HT-29 (cell line): Measurements from ENCODE around the gene ARHGAP21. TPM values are rescaled to one million over a fixed set of nuclear protein-coding genes. Genes with fewer than 3 reads are reported as not detected.

Experiments
- DNase-seq: peaks from one replicate; pipeline ENCODE4 v3.0.0-alpha.2; 2015; ENCODE audit warnings: low spot score
- total RNA-seq: library from RNA; depleted of rRNA; stranded (reverse); fragments of >200 nt; shearing (Covaris generic); gene quantifications from 2 replicates; pipeline ENCODE4 v1.2.3, GENCODE V29; 2014

ARHGAP21 gene
- total RNA-seq, 1 experiment from 2014 or later, result 33.7 TPM

GRCh38 chr10:24575481-24576002 is 148.1 kb downstream of the ARHGAP21 start:
- no peak for DNase-seq

GRCh38 chr10:24574578-24575155 is 149.0 kb downstream of the ARHGAP21 start:
- DNase-seq, result no peak

- no peak for DNase-seq
These were observed 149.5 kb downstream of the ARHGAP21 start for GRCh38 chr10:24574161-24574560.

GRCh38 chr10:24571870-24572450 is 151.7 kb downstream of the ARHGAP21 start:
- no peak for DNase-seq

- DNase-seq, result no peak
These were observed 152.8 kb downstream of the ARHGAP21 start for GRCh38 chr10:24570658-24571426.

GRCh38 chr10:24569828-24570657 is 153.6 kb downstream of the ARHGAP21 start:
- DNase-seq, result no peak

- DNase-seq, result no peak
These were observed 154.3 kb downstream of the ARHGAP21 start for GRCh38 chr10:24569330-24569796.

- no peak for DNase-seq
These were observed 155.6 kb downstream of the ARHGAP21 start for GRCh38 chr10:24568042-24568441.

GRCh38 chr10:24561453-24561852 is 162.2 kb downstream of the ARHGAP21 start:
- DNase-seq, result no peak

GRCh38 chr10:24556750-24557742 is 166.6 kb downstream of the ARHGAP21 start:
- peak; percentile 85 for DNase-seq

- no peak for DNase-seq
These were observed 167.4 kb downstream of the ARHGAP21 start for GRCh38 chr10:24556126-24556749.

GRCh38 chr10:24554036-24554435 is 169.7 kb downstream of the ARHGAP21 start:
- DNase-seq, result no peak

GRCh38 chr10:24553051-24553612 is 170.6 kb downstream of the ARHGAP21 start:
- DNase-seq, result no peak

- DNase-seq, result peak; percentile 88
These were observed 171.2 kb downstream of the ARHGAP21 start for GRCh38 chr10:24552346-24553016.

GRCh38 chr10:24551161-24551560 is 172.5 kb downstream of the ARHGAP21 start:
- DNase-seq, result no peak

GRCh38 chr10:24550680-24551079 is 173.0 kb downstream of the ARHGAP21 start:
- no peak for DNase-seq

- DNase-seq, result no peak
These were observed 178.1 kb downstream of the ARHGAP21 start for GRCh38 chr10:24545585-24545984.

- no peak for DNase-seq
These were observed 178.9 kb downstream of the ARHGAP21 start for GRCh38 chr10:24544776-24545175.
